Heart left ventricle (tissue), 13 donors: ENCODE measurements around the gene ALDH3B2.
"Not testable (repeated sequence)": the region's sequence is repeated elsewhere in the genome, so short reads cannot be mapped to it uniquely, and the experiment has no call there.

Experiments
- CTCF ChIP-seq, 12 donors: fragments of 200-600 bp; sonication (generic) in 4 of 12; IDR thresholded peaks; one replicate each; pipeline versions ENCODE4 v1.5.0 to v1.8.0; 2018 to 2022; ENCODE audit warnings: antibody characterized with exemption in 12 of 12, mild to moderate bottlenecking in 5 of 12
- POLR2A ChIP-seq, 2 donors: fragments of 450-650 bp; IDR thresholded peaks; one replicate each; pipeline ENCODE4 v1.6.1; 2017; ENCODE audit warnings: antibody characterized with exemption in 2 of 2, mild to moderate bottlenecking in 2 of 2, moderate library complexity in 2 of 2
- donor health status: ischemic (EF 13 %, LVEDD 7.1; RV severe dilation, severe dysfunction).
- donor health status: DM: no; HTN: yes; CAD: no.
- donor health status: DM: no; HTN: no; CAD: no.
- donor health status: ischemic (EF 25% LVEDD 6.9; RV normal size, moderate dysfunction).
- donor health status: ischemic (EF 25% LVEDD 5.7; RV mildly dilated, moderate dysfunction).
- donor health status: ischemic (EF 35%, LVEDD 5.7; RV mildly dilated, moderate dysfunction).
- donor health status: nonischemic (EF 11% LVEDD 7.7; RV severe dilation, severe dysfunction).
- donor health status: DM: yes; HTN: yes; CAD: no.
- donor health status: PGD.
- donor health status: ischemic (EF 29% LVEDD 5.4; RV normal size, mild dysfunction).
- donor health status: nonischemic (EF 23%, LVEDD 6.1; RV moderate dilation, normal function).

- not testable (repeated sequence) for TF ChIP-seq CTCF, POLR2A (IDR thresholded peaks at IDR 0.05)
These were observed 37.3 kb upstream of the ALDH3B2 start for GRCh38 chr11:67711676-67712075.
